Measurements from ENCODE around the gene VWA5B2. TPM values are rescaled to one million over a fixed set of nuclear protein-coding genes. Genes with fewer than 3 reads are reported as not detected.
A peak's percentile ranks its signal among the peaks of the same experiment; 100 is the strongest.

The VWA5B2 gene
- total and polyA plus RNA-seq, 2 of the 13 experiments (the other 11 are each of a cell fraction or from before 2014, with no cell fraction given), result 0.03 to 0.04 TPM

DNA sequence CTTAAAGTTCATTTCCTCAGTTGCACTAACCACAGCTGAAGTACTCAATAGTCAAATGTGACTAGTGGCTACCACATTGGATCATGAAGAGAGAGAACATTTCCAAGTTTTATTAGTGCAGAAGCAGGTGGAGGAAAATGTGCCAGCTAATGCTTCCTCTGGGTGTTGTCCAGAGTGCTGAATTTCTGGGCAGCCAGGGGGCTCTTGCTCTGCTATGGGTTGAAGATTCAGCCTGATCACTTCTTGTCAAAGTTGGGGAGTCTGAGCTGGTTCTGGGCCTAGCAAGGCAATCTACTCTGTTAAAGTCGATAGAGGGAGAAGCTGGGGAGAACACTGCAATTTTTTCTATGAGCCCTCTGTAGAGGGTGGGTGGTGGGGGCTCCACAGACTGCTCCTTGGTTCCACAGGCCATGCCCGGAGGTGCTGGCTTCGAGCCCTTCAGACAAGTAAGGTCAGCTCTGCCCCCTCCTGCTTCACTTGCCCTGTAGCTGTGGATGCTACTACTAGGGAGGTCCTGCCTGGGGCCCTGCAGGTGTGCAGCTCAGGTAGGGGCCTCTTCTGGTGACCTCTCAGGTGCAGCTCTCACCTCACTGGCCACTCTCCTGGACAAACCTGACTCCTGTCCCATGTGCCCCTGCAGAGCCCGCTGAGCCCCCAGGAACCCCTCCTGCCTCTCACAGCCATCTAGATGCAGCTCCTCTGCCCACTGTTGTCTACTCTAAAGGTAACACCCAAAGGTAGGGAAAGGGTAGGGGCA lies 11.2 kb downstream of the VWA5B2 start (continued):
- TF ChIP-seq, protein P1, sequence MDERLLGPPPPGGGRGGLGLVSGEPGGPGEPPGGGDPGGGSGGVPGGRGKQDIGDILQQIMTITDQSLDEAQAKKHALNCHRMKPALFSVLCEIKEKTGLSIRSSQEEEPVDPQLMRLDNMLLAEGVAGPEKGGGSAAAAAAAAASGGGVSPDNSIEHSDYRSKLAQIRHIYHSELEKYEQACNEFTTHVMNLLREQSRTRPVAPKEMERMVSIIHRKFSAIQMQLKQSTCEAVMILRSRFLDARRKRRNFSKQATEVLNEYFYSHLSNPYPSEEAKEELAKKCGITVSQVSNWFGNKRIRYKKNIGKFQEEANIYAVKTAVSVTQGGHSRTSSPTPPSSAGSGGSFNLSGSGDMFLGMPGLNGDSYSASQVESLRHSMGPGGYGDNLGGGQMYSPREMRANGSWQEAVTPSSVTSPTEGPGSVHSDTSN (CRISPR knock-in tag; IDR thresholded peaks at IDR 0.05), result no peak
- TF ChIP-seq, protein P2, sequence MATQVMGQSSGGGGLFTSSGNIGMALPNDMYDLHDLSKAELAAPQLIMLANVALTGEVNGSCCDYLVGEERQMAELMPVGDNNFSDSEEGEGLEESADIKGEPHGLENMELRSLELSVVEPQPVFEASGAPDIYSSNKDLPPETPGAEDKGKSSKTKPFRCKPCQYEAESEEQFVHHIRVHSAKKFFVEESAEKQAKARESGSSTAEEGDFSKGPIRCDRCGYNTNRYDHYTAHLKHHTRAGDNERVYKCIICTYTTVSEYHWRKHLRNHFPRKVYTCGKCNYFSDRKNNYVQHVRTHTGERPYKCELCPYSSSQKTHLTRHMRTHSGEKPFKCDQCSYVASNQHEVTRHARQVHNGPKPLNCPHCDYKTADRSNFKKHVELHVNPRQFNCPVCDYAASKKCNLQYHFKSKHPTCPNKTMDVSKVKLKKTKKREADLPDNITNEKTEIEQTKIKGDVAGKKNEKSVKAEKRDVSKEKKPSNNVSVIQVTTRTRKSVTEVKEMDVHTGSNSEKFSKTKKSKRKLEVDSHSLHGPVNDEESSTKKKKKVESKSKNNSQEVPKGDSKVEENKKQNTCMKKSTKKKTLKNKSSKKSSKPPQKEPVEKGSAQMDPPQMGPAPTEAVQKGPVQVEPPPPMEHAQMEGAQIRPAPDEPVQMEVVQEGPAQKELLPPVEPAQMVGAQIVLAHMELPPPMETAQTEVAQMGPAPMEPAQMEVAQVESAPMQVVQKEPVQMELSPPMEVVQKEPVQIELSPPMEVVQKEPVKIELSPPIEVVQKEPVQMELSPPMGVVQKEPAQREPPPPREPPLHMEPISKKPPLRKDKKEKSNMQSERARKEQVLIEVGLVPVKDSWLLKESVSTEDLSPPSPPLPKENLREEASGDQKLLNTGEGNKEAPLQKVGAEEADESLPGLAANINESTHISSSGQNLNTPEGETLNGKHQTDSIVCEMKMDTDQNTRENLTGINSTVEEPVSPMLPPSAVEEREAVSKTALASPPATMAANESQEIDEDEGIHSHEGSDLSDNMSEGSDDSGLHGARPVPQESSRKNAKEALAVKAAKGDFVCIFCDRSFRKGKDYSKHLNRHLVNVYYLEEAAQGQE (IDR thresholded peaks at IDR 0.05; ENCODE audit: borderline replicate concordance in 1 of 2, low read depth in 1 of 2, low read length in 2 of 2), result peak in 1 of 2 experiments; percentile 97; a peak in 2 of 4 replicates
- TF ChIP-seq, protein P3, sequence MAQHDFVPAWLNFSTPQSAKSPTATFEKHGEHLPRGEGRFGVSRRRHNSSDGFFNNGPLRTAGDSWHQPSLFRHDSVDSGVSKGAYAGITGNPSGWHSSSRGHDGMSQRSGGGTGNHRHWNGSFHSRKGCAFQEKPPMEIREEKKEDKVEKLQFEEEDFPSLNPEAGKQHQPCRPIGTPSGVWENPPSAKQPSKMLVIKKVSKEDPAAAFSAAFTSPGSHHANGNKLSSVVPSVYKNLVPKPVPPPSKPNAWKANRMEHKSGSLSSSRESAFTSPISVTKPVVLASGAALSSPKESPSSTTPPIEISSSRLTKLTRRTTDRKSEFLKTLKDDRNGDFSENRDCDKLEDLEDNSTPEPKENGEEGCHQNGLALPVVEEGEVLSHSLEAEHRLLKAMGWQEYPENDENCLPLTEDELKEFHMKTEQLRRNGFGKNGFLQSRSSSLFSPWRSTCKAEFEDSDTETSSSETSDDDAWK (CRISPR knock-in tag; IDR thresholded peaks at IDR 0.05), result no peak
- TF ChIP-seq CC2D1A (CRISPR knock-in tag; IDR thresholded peaks at IDR 0.05) (no peak), MEF2D (CRISPR knock-in tag; IDR thresholded peaks at IDR 0.05) (no peak), ZNF720 (CRISPR knock-in tag; IDR thresholded peaks at IDR 0.05) (no peak), SNAI1 (CRISPR knock-in tag; IDR thresholded peaks at IDR 0.05; ENCODE audit: borderline replicate concordance) (no peak), SAP130 (CRISPR knock-in tag; IDR thresholded peaks at IDR 0.05; ENCODE audit: low read depth) (peak; percentile 56; the same call in 1 of the 2 replicates), CAMTA2 (CRISPR knock-in tag; IDR thresholded peaks at IDR 0.05; ENCODE audit: borderline replicate concordance) (no peak), GZF1 (CRISPR knock-in tag; IDR thresholded peaks at IDR 0.05) (no peak), ZMYM4 (CRISPR knock-in tag; IDR thresholded peaks at IDR 0.05) (no peak), NFKB2 (CRISPR knock-in tag; IDR thresholded peaks at IDR 0.05; ENCODE audit: borderline replicate concordance) (no peak)
- TF ChIP-seq, protein P4, sequence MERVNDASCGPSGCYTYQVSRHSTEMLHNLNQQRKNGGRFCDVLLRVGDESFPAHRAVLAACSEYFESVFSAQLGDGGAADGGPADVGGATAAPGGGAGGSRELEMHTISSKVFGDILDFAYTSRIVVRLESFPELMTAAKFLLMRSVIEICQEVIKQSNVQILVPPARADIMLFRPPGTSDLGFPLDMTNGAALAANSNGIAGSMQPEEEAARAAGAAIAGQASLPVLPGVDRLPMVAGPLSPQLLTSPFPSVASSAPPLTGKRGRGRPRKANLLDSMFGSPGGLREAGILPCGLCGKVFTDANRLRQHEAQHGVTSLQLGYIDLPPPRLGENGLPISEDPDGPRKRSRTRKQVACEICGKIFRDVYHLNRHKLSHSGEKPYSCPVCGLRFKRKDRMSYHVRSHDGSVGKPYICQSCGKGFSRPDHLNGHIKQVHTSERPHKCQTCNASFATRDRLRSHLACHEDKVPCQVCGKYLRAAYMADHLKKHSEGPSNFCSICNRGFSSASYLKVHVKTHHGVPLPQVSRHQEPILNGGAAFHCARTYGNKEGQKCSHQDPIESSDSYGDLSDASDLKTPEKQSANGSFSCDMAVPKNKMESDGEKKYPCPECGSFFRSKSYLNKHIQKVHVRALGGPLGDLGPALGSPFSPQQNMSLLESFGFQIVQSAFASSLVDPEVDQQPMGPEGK (CRISPR knock-in tag; IDR thresholded peaks at IDR 0.05), result no peak
- TF ChIP-seq, protein P5, sequence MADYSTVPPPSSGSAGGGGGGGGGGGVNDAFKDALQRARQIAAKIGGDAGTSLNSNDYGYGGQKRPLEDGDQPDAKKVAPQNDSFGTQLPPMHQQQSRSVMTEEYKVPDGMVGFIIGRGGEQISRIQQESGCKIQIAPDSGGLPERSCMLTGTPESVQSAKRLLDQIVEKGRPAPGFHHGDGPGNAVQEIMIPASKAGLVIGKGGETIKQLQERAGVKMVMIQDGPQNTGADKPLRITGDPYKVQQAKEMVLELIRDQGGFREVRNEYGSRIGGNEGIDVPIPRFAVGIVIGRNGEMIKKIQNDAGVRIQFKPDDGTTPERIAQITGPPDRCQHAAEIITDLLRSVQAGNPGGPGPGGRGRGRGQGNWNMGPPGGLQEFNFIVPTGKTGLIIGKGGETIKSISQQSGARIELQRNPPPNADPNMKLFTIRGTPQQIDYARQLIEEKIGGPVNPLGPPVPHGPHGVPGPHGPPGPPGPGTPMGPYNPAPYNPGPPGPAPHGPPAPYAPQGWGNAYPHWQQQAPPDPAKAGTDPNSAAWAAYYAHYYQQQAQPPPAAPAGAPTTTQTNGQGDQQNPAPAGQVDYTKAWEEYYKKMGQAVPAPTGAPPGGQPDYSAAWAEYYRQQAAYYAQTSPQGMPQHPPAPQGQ (CRISPR knock-in tag; IDR thresholded peaks at IDR 0.05; ENCODE audit: borderline replicate concordance), result no peak
- TF ChIP-seq, protein P6, sequence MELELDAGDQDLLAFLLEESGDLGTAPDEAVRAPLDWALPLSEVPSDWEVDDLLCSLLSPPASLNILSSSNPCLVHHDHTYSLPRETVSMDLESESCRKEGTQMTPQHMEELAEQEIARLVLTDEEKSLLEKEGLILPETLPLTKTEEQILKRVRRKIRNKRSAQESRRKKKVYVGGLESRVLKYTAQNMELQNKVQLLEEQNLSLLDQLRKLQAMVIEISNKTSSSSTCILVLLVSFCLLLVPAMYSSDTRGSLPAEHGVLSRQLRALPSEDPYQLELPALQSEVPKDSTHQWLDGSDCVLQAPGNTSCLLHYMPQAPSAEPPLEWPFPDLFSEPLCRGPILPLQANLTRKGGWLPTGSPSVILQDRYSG (CRISPR knock-in tag; IDR thresholded peaks at IDR 0.05), result no peak
- TF ChIP-seq, protein P7, sequence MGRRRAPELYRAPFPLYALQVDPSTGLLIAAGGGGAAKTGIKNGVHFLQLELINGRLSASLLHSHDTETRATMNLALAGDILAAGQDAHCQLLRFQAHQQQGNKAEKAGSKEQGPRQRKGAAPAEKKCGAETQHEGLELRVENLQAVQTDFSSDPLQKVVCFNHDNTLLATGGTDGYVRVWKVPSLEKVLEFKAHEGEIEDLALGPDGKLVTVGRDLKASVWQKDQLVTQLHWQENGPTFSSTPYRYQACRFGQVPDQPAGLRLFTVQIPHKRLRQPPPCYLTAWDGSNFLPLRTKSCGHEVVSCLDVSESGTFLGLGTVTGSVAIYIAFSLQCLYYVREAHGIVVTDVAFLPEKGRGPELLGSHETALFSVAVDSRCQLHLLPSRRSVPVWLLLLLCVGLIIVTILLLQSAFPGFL (CRISPR knock-in tag; IDR thresholded peaks at IDR 0.05), result no peak

Data from HepG2 (cell line).